ENCODE data around the gene F2.

F2 gene

DNA sequence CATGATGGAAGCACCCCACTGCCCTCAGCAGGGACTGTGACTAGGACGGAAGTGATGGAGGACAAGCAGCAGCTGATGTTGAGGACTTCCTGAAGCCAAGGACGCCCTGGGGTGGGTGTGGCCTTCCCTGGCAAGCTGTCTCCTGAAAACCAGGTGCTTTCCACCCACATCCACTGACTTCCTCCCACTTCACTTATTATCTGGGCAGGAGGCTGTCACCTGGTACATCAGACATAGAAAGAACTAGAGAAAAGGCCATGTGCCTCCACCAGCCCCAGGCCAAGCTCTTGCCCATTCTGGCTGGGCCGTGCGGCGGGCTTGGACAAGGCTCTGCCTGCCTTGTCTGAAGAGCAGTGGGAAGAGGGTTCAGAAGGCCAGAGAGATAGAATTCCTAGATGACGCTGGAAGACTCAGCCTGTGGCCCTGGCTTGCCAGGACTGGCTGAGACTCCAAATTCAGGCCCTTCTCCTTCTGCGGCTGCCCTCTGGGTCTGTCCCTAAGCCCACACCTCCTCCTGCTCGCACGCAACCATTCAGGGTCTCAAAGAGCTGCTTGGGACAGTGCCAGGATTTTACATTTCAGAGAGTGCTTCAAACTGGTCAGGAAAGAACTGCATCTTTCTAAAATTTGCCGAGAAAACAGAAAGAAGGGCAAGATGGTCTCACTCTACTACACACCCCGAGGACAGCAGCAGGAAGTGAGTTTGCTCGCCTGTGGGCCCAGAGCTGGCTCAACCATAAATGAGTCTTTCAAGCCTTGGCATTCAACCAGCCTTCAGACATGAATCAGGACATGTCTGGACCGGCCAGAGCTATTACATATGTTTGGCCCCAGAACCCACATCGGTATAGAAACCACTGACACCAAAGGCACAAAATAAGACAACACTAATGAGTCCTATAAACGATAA, 31.9 kb upstream of the F2 start:
- no peak for DNase-seq (ENCODE audit: insufficient read length, low spot score)
- FAIRE-seq: no peak
- no peak for TF ChIP-seq CTCF (IDR thresholded peaks at IDR 0.05; ENCODE audit: insufficient read depth, missing control alignments)

- FAIRE-seq: no peak
- no peak for TF ChIP-seq CTCF (IDR thresholded peaks at IDR 0.05; ENCODE audit: insufficient read depth, missing control alignments)
- DNase-seq (ENCODE audit: insufficient read length, low spot score): no peak
Observed at GRCh38 chr11:46690702-46691101, 28.3 kb upstream of the F2 start.

GRCh38 chr11:46692450-46692849, 26.6 kb upstream of the F2 start:
- DNase-seq (ENCODE audit: insufficient read length, low spot score): no peak
- no peak for FAIRE-seq

GRCh38 chr11:46693597-46694012, 25.4 kb upstream of the F2 start:
- FAIRE-seq: no peak
- DNase-seq (ENCODE audit: insufficient read length, low spot score): no peak
- no peak for TF ChIP-seq CTCF (IDR thresholded peaks at IDR 0.05; ENCODE audit: insufficient read depth, missing control alignments)

More at GRCh38 chr11:46692450-46692849, 26.6 kb upstream of the F2 start:
- no peak for TF ChIP-seq CTCF (IDR thresholded peaks at IDR 0.05; ENCODE audit: insufficient read depth, missing control alignments)

- no peak for DNase-seq (ENCODE audit: insufficient read length, low spot score)
- no peak for FAIRE-seq
- no peak for TF ChIP-seq CTCF (IDR thresholded peaks at IDR 0.05; ENCODE audit: insufficient read depth, missing control alignments)
Observed at GRCh38 chr11:46694072-46694471, 24.9 kb upstream of the F2 start.

- no peak for TF ChIP-seq CTCF (IDR thresholded peaks at IDR 0.05; ENCODE audit: insufficient read depth, missing control alignments)
- no peak for DNase-seq (ENCODE audit: insufficient read length, low spot score)
- no peak for FAIRE-seq
Observed at GRCh38 chr11:46694607-46695006, 24.4 kb upstream of the F2 start.

Measured in D721Med (cell line).